Activated naive CD4-positive, alpha-beta T cell treated with anti-CD3 and anti-CD28 coated beads for 36 hours (primary cell): ENCODE data around the gene SLC2A9. TPM values are rescaled to one million over a fixed set of nuclear protein-coding genes. Genes with fewer than 3 reads are reported as not detected.

Experiments
- CTCF ChIA-PET: fragments of 350-600 bp; sonication (Branson Sonifier 250); formaldehyde crosslinking; loops from one replicate; lab custom pipeline; 2021; ENCODE audit warnings: antibody characterized with exemption; lab: Charles Lee
- DNase-seq: peaks from one replicate; pipeline ENCODE4 v3.0.0-alpha.2; 2020
- H3K27ac Mint-ChIP-seq: one replicate; pipeline ENCODE4 v1.8.0; 2021; ENCODE audit warnings: mild to moderate bottlenecking, mixed read lengths
- H3K27me3 Mint-ChIP-seq: one replicate; pipeline ENCODE4 v1.8.0; 2021; ENCODE audit warnings: low read depth, mixed read lengths
- H3K36me3 Mint-ChIP-seq: one replicate; pipeline ENCODE4 v1.8.0; 2021; ENCODE audit warnings: low read depth, mixed read lengths
- H3K4me1 Mint-ChIP-seq: one replicate; pipeline ENCODE4 v1.8.0; 2021; ENCODE audit warnings: low read depth, mixed read lengths
- H3K4me3 Mint-ChIP-seq: one replicate; pipeline ENCODE4 v1.8.0; 2021; ENCODE audit warnings: mild to moderate bottlenecking, moderate library complexity, mixed read lengths
- H3K9me3 Mint-ChIP-seq: one replicate; pipeline ENCODE4 v1.8.0; 2021; ENCODE audit warnings: mixed read lengths
- intact Hi-C: fragments of 100-400 bp; cut with micrococcal nuclease; formaldehyde crosslinking; loops from one replicate; pipeline ENCODE4 v1.15.1; 2023
- total RNA-seq, 2 experiments: library from RNA; stranded (reverse); gene quantifications; one replicate each; pipeline ENCODE4 v1.2.3, GENCODE V29; 2021

SLC2A9 gene
- total RNA-seq, 2 experiments from 2014 or later: 0.43 to 0.86 TPM

GRCh38 chr4:10035130-10035529, 13.8 kb upstream of the SLC2A9 start:
- peaks cover 5% of the 10 kb centered on the region for H3K4me1 Mint-ChIP-seq
- intact Hi-C loops: no loop called here
- no peak overlapping the region for H3K27ac Mint-ChIP-seq
- CTCF ChIA-PET: interaction anchor here (0.8 kb wide), 1 partner anchor 16 kb away, joined by 3 read pairs; no protein-coding TSS in a partner anchor
- no peak overlapping the region for H3K4me3 Mint-ChIP-seq
- DNase-seq: no peak
- H3K36me3 Mint-ChIP-seq: no peaks in the 10 kb centered on the region
- H3K27me3 Mint-ChIP-seq: peaks cover 10% of the 10 kb centered on the region
- no peaks in the 10 kb centered on the region for H3K9me3 Mint-ChIP-seq

- Mint-ChIP-seq H3K9me3 (no peaks in the 10 kb centered on the region), H3K4me1 (peaks cover 5% of the 10 kb centered on the region), H3K4me3 (no peak overlapping the region), H3K27me3 (peaks cover 10% of the 10 kb centered on the region), H3K27ac (no peak overlapping the region), H3K36me3 (no peaks in the 10 kb centered on the region)
- DNase-seq: no peak
- intact Hi-C loops: no loop called here
- CTCF ChIA-PET: no interaction called here
These were observed 13.4 kb upstream of the SLC2A9 start for GRCh38 chr4:10034612-10035104.

- CTCF ChIA-PET: no interaction called here
- H3K27me3 Mint-ChIP-seq: peaks cover 10% of the 10 kb centered on the region
- no peak for DNase-seq
- H3K36me3 Mint-ChIP-seq: no peaks in the 10 kb centered on the region
- H3K4me1 Mint-ChIP-seq: peaks cover 5% of the 10 kb centered on the region
- H3K9me3 Mint-ChIP-seq: no peaks in the 10 kb centered on the region
- H3K4me3 Mint-ChIP-seq: no peak overlapping the region
- no peak overlapping the region for H3K27ac Mint-ChIP-seq
- intact Hi-C loops: no loop called here
These were observed 12.8 kb upstream of the SLC2A9 start for GRCh38 chr4:10034136-10034535.

- no peaks in the 10 kb centered on the region for H3K36me3 Mint-ChIP-seq
- CTCF ChIA-PET: interaction anchor here (3.1 kb wide), 1 partner anchor 13 kb away, joined by 14 read pairs; the partner anchor contains the start of gene SLC2A9
- intact Hi-C loops: no loop called here
- no peak for DNase-seq
- H3K27me3 Mint-ChIP-seq: peaks cover 10% of the 10 kb centered on the region
- no peak overlapping the region for H3K4me3 Mint-ChIP-seq
- H3K4me1 Mint-ChIP-seq: peaks cover 5% of the 10 kb centered on the region
- no peaks in the 10 kb centered on the region for H3K9me3 Mint-ChIP-seq
- H3K27ac Mint-ChIP-seq: no peak overlapping the region
These were observed 12.0 kb upstream of the SLC2A9 start for GRCh38 chr4:10033191-10033881.

GRCh38 chr4:10032625-10033024, 11.3 kb upstream of the SLC2A9 start:
- Mint-ChIP-seq H3K27ac (no peak overlapping the region), H3K27me3 (peaks cover 10% of the 10 kb centered on the region), H3K9me3 (no peaks in the 10 kb centered on the region), H3K4me1 (peaks cover 5% of the 10 kb centered on the region), H3K36me3 (no peaks in the 10 kb centered on the region), H3K4me3 (no peak overlapping the region)
- CTCF ChIA-PET: interaction anchor here (3.1 kb wide), 1 partner anchor 13 kb away, joined by 14 read pairs; the partner anchor contains the start of gene SLC2A9
- intact Hi-C loops: no loop called here
- DNase-seq: no peak

DNA sequence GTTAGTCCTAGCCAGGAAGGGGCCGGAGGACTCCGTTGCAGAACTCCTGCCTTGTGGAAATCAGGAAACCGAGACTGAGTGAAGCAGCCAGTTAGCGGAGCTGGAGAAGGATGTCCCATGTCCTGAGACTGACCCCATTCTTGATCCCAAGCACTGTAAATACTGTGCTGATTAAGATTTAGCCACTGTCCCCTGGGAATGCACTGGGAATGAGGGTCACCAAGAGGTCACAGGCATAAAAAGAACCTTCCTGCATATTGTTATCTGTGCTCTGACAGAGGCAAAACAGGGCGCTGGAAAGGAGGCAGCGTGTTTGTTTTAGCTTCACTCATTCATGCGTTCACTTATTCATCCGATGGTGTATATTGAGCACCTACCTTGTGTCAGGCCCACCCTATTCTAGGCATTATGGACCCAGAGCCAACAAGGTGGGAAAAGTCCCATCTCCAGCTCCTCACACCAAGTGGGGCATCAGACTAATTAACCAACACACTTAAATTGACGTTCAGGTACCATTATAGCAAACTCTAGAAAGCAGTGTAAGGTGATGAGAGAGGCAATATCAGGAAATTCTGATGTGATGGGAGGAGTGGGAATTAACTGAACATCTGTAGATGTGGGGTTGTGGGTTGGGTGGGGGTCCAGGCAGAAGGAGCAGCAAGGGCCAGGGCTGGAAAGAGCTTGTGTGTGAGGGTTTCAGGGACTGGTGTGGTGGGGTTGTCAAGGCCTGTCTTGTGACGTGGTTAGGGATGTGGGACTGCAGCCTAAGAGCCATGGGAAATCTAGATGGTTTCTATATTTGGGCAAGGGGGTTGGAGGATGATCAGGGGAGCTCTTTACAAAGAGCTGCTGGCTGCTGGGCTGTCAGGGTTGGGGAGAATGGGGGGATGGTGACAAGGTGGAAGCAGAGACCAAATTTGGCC, 10.6 kb upstream of the SLC2A9 start:
- CTCF ChIA-PET: interaction anchor here (3.1 kb wide), 1 partner anchor 12 kb away, joined by 14 read pairs; the partner anchor contains the start of gene SLC2A9
- peaks cover 10% of the 10 kb centered on the region for H3K27me3 Mint-ChIP-seq
- no peak overlapping the region for H3K4me3 Mint-ChIP-seq
- H3K27ac Mint-ChIP-seq: no peak overlapping the region
- intact Hi-C loops: no loop called here
- no peak for DNase-seq
- no peaks in the 10 kb centered on the region for H3K9me3 Mint-ChIP-seq
- H3K4me1 Mint-ChIP-seq: peaks cover 5% of the 10 kb centered on the region
- no peaks in the 10 kb centered on the region for H3K36me3 Mint-ChIP-seq

DNA sequence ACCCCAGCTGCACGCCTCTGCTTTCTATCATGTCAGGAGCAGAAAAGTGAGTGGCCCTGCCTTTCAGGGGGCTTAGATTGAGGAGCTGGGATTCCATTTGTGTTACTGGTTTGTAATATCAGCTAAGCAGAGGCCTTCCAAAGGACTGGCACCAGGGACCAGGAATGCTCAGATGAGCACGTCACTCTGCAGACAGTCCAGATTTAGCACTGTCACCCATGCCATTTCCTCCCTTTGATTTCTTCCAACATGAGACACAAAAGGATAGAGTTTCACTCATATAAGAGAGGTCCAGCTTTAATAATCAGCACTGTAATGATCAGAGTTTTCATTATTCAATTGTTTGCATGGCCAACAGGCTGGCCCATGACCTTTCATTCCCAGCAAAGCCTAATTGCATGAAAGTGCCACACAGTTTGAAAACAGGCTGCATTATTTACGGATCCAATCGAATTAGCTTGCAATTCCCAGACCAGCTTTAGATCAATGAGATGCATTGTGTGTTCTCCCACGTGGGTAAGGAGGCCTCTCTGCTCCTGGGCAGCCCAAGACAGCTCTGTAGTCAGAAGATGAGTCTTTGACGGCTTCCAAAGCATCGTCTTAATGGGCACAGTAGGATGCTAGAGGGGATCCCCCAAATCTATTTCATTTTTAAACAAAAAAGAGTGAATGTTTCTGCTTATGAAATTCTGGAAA, 9.8 kb upstream of the SLC2A9 start:
- intact Hi-C loops: no loop called here
- no peaks in the 10 kb centered on the region for H3K36me3 Mint-ChIP-seq
- no peak overlapping the region for H3K4me3 Mint-ChIP-seq
- CTCF ChIA-PET: interaction anchor here (3.1 kb wide), 1 partner anchor 11 kb away, joined by 14 read pairs; the partner anchor contains the start of gene SLC2A9
- H3K27me3 Mint-ChIP-seq: peaks cover 10% of the 10 kb centered on the region
- no peak for DNase-seq
- peaks cover 5% of the 10 kb centered on the region for H3K4me1 Mint-ChIP-seq
- no peak overlapping the region for H3K27ac Mint-ChIP-seq
- no peaks in the 10 kb centered on the region for H3K9me3 Mint-ChIP-seq

DNA sequence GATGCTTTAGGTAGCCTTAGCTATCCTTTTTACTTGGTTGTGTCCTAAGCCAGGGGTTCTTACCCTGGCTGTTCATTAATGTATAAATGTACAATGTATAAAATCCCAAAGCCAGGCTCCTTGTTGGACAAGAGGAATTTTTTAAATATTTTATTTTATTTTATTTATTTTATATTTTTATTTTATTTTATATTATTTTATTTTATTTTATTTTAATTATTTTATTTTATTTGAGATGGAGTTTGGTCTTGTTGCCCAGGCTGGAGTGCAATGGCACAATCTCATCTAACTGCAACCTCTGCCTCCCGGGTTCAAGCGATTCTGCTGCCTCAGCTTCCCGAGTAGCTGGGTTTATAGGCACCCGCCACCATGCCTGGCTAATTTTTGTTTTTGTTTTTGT, 8.1 kb upstream of the SLC2A9 start:
- Mint-ChIP-seq H3K27ac (no peak overlapping the region), H3K36me3 (no peaks in the 10 kb centered on the region), H3K4me1 (peaks cover 5% of the 10 kb centered on the region), H3K27me3 (peaks cover 10% of the 10 kb centered on the region), H3K9me3 (no peaks in the 10 kb centered on the region), H3K4me3 (no peak overlapping the region)
- no peak for DNase-seq
- CTCF ChIA-PET: no interaction called here
- intact Hi-C loops: no loop called here

GRCh38 chr4:10028910-10029309, 7.6 kb upstream of the SLC2A9 start:
- Mint-ChIP-seq H3K27me3 (peaks cover 10% of the 10 kb centered on the region), H3K36me3 (no peaks in the 10 kb centered on the region), H3K4me1 (peaks cover 5% of the 10 kb centered on the region), H3K27ac (no peak overlapping the region), H3K9me3 (no peaks in the 10 kb centered on the region), H3K4me3 (no peak overlapping the region)
- intact Hi-C loops: no loop called here
- DNase-seq: no peak
- CTCF ChIA-PET: no interaction called here

DNA sequence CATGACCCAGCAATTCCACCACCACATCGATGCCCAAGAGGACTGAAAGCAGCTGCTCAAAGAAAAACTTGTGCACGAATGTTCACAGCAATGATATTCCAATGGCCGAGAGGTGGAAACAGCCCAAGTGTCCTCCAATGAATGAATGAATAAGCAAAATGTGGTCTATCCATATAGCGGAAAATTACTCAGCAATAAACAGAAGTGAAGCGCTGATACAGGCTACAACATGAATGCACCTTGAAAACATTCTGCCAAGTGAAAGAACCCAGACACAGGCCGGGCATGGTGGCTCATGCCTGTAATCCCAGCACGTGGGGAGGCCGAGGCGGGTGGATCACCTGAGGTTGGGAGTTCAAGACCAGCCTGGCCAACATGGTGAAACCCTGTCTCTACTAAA, 5.2 kb upstream of the SLC2A9 start:
- Mint-ChIP-seq H3K27ac (no peak overlapping the region), H3K4me3 (no peak overlapping the region), H3K4me1 (no peaks in the 10 kb centered on the region), H3K36me3 (no peaks in the 10 kb centered on the region), H3K9me3 (no peaks in the 10 kb centered on the region), H3K27me3 (no peaks in the 10 kb centered on the region)
- intact Hi-C loops: no loop called here
- DNase-seq: no peak
- CTCF ChIA-PET: no interaction called here

GRCh38 chr4:10025230-10025806, 4.0 kb upstream of the SLC2A9 start:
- no peak for DNase-seq
- Mint-ChIP-seq H3K36me3 (no peaks in the 10 kb centered on the region), H3K4me1 (no peaks in the 10 kb centered on the region), H3K27me3 (no peaks in the 10 kb centered on the region), H3K9me3 (no peaks in the 10 kb centered on the region), H3K4me3 (no peak overlapping the region), H3K27ac (no peak overlapping the region)
- intact Hi-C loops: no loop called here
- CTCF ChIA-PET: interaction anchor here (0.7 kb wide), 1 partner anchor 261 kb away, joined by 3 read pairs; no protein-coding TSS in a partner anchor
